GM12865 (cell line): ENCODE results near the gene MYCL.
A peak's percentile ranks its signal among the peaks of the same experiment; 100 is the strongest.

Experiments
- DNase-seq: peaks from one replicate; pipeline ENCODE4 v3.0.0; 2010; ENCODE audit warnings: low read depth
- H3K4me3 ChIP-seq: 2 replicates; pipeline ENCODE4 v1.5.1; 2011; ENCODE audit warnings: mild to moderate bottlenecking, low read depth, low read length, control low read depth
- TF ChIP-seq, protein P1 (sequence below): IDR thresholded peaks from 2 replicates; pipeline ENCODE4 v1.5.1; 2011; ENCODE audit warnings: low read length, control low read depth, low read depth, inconsistent platforms; ENCODE audit not compliant: insufficient read depth; ENCODE audit errors: missing control alignments

Gene MYCL

DNA sequence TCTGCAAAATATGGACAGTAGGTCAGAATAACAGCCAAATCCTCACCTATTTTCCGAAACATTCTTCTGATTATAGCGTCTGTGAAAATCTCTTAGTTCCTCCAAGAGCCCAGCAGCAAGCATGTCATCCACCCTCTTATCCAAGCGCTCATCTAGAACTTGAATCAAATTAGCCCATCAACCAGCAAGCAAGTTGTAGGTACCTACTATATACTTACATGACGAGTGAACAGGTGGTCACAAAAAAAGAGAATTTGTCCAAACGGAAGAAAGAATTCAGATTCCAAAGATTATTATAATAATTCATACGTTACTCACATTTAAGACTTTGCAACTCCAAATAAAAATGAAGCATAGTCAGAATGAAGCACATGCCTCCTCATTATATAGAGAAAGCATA, 53.8 kb downstream of the MYCL start:
- TF ChIP-seq, protein P1, sequence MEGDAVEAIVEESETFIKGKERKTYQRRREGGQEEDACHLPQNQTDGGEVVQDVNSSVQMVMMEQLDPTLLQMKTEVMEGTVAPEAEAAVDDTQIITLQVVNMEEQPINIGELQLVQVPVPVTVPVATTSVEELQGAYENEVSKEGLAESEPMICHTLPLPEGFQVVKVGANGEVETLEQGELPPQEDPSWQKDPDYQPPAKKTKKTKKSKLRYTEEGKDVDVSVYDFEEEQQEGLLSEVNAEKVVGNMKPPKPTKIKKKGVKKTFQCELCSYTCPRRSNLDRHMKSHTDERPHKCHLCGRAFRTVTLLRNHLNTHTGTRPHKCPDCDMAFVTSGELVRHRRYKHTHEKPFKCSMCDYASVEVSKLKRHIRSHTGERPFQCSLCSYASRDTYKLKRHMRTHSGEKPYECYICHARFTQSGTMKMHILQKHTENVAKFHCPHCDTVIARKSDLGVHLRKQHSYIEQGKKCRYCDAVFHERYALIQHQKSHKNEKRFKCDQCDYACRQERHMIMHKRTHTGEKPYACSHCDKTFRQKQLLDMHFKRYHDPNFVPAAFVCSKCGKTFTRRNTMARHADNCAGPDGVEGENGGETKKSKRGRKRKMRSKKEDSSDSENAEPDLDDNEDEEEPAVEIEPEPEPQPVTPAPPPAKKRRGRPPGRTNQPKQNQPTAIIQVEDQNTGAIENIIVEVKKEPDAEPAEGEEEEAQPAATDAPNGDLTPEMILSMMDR: no peak
- no peak for DNase-seq
- no peak overlapping the region for H3K4me3 ChIP-seq

DNA sequence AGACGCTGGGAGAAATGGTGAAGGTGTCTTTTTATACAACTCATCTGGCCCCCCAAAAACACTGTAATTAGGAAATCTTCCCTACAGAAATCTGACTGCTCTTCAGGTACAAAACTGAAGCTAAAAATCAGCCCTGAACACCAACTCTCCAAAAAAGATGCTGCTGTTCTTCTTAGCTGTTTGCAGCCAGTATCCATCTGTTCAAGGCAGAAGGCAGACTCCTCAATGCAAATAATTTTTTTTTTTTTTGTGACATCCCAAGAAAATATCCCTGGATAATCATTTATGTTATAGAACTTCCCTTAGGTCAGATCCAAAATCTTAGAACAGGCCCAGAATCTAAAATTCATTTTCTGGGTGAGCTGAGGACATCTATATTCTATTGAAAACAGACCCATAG, 54.9 kb downstream of the MYCL start:
- TF ChIP-seq, protein P1: no peak
- no peak for DNase-seq
- H3K4me3 ChIP-seq: no peak overlapping the region

DNA sequence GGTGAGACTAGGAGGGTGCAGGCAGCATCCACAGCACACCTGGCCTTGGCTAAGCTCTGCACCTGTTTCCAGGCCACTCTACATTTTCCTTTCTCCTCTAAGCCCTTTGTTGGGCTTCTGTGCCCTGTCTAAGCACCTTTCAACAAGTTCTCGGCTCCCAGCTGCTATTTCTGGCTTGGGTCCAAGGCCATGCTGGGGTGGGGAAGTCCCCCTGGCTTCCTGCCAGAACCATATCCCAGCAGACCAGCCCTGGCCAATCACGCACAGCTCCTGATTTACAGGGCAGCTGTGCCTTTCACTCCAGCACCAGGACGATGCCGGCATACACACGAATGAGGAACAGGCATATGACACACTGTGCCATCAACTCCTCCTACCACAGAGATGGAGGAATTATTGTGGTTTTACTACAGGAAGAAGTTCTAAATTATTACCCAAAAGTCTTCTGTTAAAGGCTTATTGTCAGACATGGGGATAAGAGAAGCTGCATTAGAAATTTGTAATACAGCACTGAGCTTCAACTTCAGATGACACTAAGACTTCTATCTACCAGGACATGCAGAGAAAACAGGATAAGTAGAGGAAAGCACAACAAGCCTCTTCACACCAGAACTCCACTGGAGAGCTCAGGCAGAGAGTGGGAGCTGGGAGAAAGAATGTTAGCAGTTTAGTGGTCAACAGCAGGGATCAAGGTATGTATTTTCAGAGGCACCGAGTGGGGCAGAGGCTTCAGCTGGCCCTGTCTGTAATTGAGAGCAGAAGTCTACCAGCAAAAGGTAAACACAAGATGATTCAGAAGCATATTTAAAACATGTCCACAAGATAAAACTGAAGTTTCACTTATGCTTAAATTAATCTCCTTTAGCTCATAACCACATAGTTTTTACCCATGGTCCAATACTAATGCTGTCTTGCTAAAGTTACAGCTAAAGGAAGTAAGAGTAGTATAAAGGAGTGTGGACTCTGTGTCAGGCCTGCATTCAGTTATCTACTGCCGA, 55.8 kb downstream of the MYCL start:
- peak; percentile 92 for DNase-seq
- H3K4me3 ChIP-seq: no peak overlapping the region
- TF ChIP-seq, protein P1: no peak
